AG08395 (cell line): ENCODE results near the gene MTA1.

Source experiments
- DNase-seq: peaks from one replicate; pipeline ENCODE4 v3.0.0; 2012; ENCODE audit warnings: mixed read lengths, low spot score

Gene MTA1

GRCh38 chr14:105499256-105500035 is 79.8 kb downstream of the MTA1 start:
- no peak for DNase-seq

GRCh38 chr14:105500036-105500725 is 80.6 kb downstream of the MTA1 start:
- no peak for DNase-seq

GRCh38 chr14:105500726-105501101 is 81.1 kb downstream of the MTA1 start:
- DNase-seq: no peak

GRCh38 chr14:105501504-105502291 is 82.1 kb downstream of the MTA1 start:
- DNase-seq: no peak

- DNase-seq: no peak
These were observed 83.0 kb downstream of the MTA1 start for GRCh38 chr14:105502446-105503295.

GRCh38 chr14:105503296-105503640 is 83.6 kb downstream of the MTA1 start:
- DNase-seq: no peak

GRCh38 chr14:105503935-105504692 is 84.5 kb downstream of the MTA1 start:
- DNase-seq: no peak

GRCh38 chr14:105505101-105505500 is 85.5 kb downstream of the MTA1 start:
- no peak for DNase-seq

GRCh38 chr14:105507247-105507646 is 87.6 kb downstream of the MTA1 start:
- DNase-seq: no peak

- DNase-seq: no peak
These were observed 88.4 kb downstream of the MTA1 start for GRCh38 chr14:105508069-105508468.

GRCh38 chr14:105508601-105509000 is 89.0 kb downstream of the MTA1 start:
- DNase-seq: no peak

- no peak for DNase-seq
These were observed 97.5 kb downstream of the MTA1 start for GRCh38 chr14:105517096-105517495.

- no peak for DNase-seq
These were observed 100.5 kb downstream of the MTA1 start for GRCh38 chr14:105519946-105520698.
